Fibroblast of villous mesenchyme (primary cell): ENCODE results near the gene BCAR1. TPM values are rescaled to one million over a fixed set of nuclear protein-coding genes. Genes with fewer than 3 reads are reported as not detected.

ENCODE experiments used
- DNase-seq: peaks from one replicate; pipeline ENCODE4 v3.0.0-alpha.2; 2010; ENCODE audit warnings: low read depth
- H3K4me3 ChIP-seq: 2 replicates; pipeline ENCODE4 v1.5.1; 2011; ENCODE audit warnings: low read depth, mild to moderate bottlenecking, low read length
- CTCF ChIP-seq: IDR thresholded peaks from 2 replicates; pipeline ENCODE4 v1.5.1; 2012; ENCODE audit warnings: low read depth, mild to moderate bottlenecking, low read length; ENCODE audit not compliant: insufficient read depth
- total RNA-seq: library from RNA; depleted of rRNA; stranded (reverse); fragments of >200 nt; gene quantifications from 2 replicates; pipeline ENCODE4 v1.2.3, GENCODE V29; 2012

Gene BCAR1
- total RNA-seq, 1 donor: 87.2 TPM

GRCh38 chr16:75195811-75196790 lies 55.3 kb downstream of the BCAR1 start:
- TF ChIP-seq CTCF: no peak
- DNase-seq: no peak
- no peak overlapping the region for H3K4me3 ChIP-seq

GRCh38 chr16:75193730-75194444 lies 57.5 kb downstream of the BCAR1 start:
- H3K4me3 ChIP-seq: no peak overlapping the region
- DNase-seq: no peak
- no peak for TF ChIP-seq CTCF

- TF ChIP-seq CTCF: no peak
- peak; percentile 11 for DNase-seq
- H3K4me3 ChIP-seq: no peak overlapping the region
Observed at GRCh38 chr16:75193265-75193650, 58.2 kb downstream of the BCAR1 start.

- H3K4me3 ChIP-seq: no peak overlapping the region
- TF ChIP-seq CTCF: no peak
- DNase-seq: no peak
Observed at GRCh38 chr16:75192606-75193264, 58.7 kb downstream of the BCAR1 start.

- no peak for DNase-seq
- TF ChIP-seq CTCF: no peak
- H3K4me3 ChIP-seq: no peak overlapping the region
Observed at GRCh38 chr16:75189638-75190245, 61.7 kb downstream of the BCAR1 start.

GRCh38 chr16:75188832-75189477 lies 62.5 kb downstream of the BCAR1 start:
- no peak for TF ChIP-seq CTCF

More at GRCh38 chr16:75188832-75189477, 62.5 kb downstream of the BCAR1 start:
- H3K4me3 ChIP-seq: no peak overlapping the region
- DNase-seq: no peak
